Measurements from ENCODE around the gene KDM4C. TPM values are rescaled to one million over a fixed set of nuclear protein-coding genes. Genes with fewer than 3 reads are reported as not detected.

The KDM4C gene
- polyA plus RNA-seq, 2 of the 4 experiments (the other 2 are of a cell fraction) = 9.6 to 15.6 TPM

DNA sequence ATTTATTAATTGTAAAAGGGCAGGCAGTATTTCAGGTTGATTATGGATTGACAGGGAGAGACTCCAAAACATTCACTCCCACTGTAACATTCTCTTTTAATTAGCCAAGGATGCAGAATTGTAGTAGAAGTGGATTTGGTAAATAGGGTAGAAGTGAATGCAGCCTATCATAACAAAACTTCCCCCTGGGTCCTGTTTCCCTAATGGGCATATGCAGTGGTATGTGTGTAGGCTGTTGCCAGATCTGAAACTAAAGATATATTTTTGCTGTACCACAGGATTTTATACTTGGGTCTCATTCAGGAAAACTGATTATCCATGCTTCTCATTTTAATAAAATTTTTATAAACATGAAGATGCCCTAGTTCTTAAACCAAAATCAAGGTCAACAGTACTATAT lies 351.2 kb downstream of the KDM4C start:
- Histone ChIP-seq H3K4me3 (no peak overlapping the region), H3K27ac (no peak overlapping the region), H3K9me3 (no peaks in the 10 kb centered on the region), H3K4me2 (no peak overlapping the region), H3K4me1 (no peaks in the 10 kb centered on the region)
- DNase-seq (ENCODE audit: low read depth in 1 of 2, low spot score in 1 of 2) = no peak
- TF ChIP-seq RFX5 (IDR thresholded peaks at IDR 0.05) (no peak), MAFK (IDR thresholded peaks at IDR 0.05; ENCODE audit: partially characterized antibody) (no peak), CHD4 (IDR thresholded peaks at IDR 0.05; ENCODE audit: borderline replicate concordance) (no peak), NFE2L2 (conservative IDR thresholded peaks at IDR 0.05; ENCODE audit: low read length) (no peak)
- ATAC-seq = no peak
- POLR2A ChIA-PET = no interaction called here
- CTCF ChIA-PET = no interaction called here
- no peak for FAIRE-seq

DNA sequence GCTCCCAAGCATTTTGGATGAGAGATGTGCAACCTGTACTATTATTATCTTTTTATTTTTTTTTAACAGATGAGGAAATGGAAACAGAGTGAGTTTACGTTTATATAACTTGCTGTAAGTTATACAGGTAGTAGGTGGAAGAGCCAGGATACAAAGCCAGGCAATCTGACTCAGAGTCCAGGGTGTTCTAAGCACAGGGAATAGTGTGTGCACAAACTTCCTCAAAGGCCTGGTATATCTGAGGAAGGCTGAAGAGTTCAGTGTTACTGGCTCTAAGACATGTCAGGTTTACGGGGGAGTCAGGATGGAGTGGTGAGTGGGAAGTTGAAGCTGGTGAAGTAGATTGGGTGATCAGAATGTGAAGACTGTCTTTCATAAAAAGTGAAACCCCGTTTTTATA lies 353.6 kb downstream of the KDM4C start:
- CTCF ChIA-PET = no interaction called here
- no peak overlapping the region for H3K4me2 ChIP-seq
- DNase-seq (ENCODE audit: low read depth in 1 of 2, low spot score in 1 of 2) (no peak), FAIRE-seq (no peak), ATAC-seq (no peak)
- no peaks in the 10 kb centered on the region for H3K4me1 ChIP-seq
- H3K27ac ChIP-seq = no peak overlapping the region
- TF ChIP-seq BHLHE40 (IDR thresholded peaks at IDR 0.05; ENCODE audit: low read depth, low read length) (no peak), RCOR1 (IDR thresholded peaks at IDR 0.05; ENCODE audit: low read depth, low read length) (no peak), MAFK (IDR thresholded peaks at IDR 0.05; ENCODE audit: partially characterized antibody) (no peak), REST (IDR thresholded peaks at IDR 0.05) (no peak), EP300 (IDR thresholded peaks at IDR 0.05) (no peak), HOXA7 (CRISPR knock-in tag; IDR thresholded peaks at IDR 0.05) (no peak), HEYL (CRISPR knock-in tag; IDR thresholded peaks at IDR 0.05) (no peak), ZC3H11A (IDR thresholded peaks at IDR 0.05) (no peak), E2F6 (IDR thresholded peaks at IDR 0.05; ENCODE audit: borderline replicate concordance, low read depth) (no peak)
- no peak overlapping the region for H3K4me3 ChIP-seq
- no peaks in the 10 kb centered on the region for H3K9me3 ChIP-seq
- 62% methylated on average over 3 of the region's 3 CpGs for WGBS (ENCODE audit: missing lambda C conversion rate)
- POLR2A ChIA-PET = no interaction called here

DNA sequence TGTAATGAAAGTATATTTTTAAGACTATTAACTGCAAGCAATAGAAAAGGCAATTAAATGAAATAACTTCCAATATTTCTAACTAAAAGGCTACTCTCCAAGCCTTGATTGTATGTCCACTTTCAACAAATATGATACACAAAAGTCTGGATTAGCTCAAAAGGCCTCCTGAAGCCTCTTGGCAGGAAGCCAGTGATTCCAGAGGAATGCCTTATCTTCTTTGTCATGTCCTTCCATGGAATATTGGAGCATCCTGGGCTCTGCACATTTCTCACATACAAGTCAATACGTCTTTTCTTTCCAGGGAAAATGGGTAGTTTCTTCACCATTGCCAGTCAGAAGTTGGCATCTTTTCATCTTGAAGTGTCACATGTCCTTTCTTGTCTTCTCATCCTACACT lies 357.8 kb downstream of the KDM4C start:
- H3K4me2 ChIP-seq = no peak overlapping the region
- peaks cover 7% of the 10 kb centered on the region; the same call in 1 of the 3 replicates for H3K4me1 ChIP-seq
- TF ChIP-seq HOXB13 (CRISPR knock-in tag; IDR thresholded peaks at IDR 0.05; ENCODE audit: low read depth) = no peak
- CTCF ChIA-PET = no interaction called here
- FAIRE-seq = no peak
- DNase-seq (ENCODE audit: low read depth in 1 of 2, low spot score in 1 of 2) = no peak
- WGBS (ENCODE audit: missing lambda C conversion rate) = no CpG with 5 or more reads among the region's 1 CpG
- no peaks in the 10 kb centered on the region for H3K9me3 ChIP-seq
- no peak overlapping the region for H3K27ac ChIP-seq
- no peak for ATAC-seq
- POLR2A ChIA-PET = no interaction called here
- H3K4me3 ChIP-seq = no peak overlapping the region

- POLR2A ChIA-PET = no interaction called here
Measured at GRCh38 chr9:7117676-7118561, 360.1 kb downstream of the KDM4C start.

More at GRCh38 chr9:7117676-7118561, 360.1 kb downstream of the KDM4C start:
- H3K4me3 ChIP-seq = no peak overlapping the region
- FAIRE-seq (peak; percentile 68), DNase-seq (ENCODE audit: low read depth in 1 of 2, low spot score in 1 of 2) (no peak), ATAC-seq (no peak)
- H3K27ac ChIP-seq = no peak overlapping the region
- WGBS (ENCODE audit: missing lambda C conversion rate) = 64% methylated on average over 6 of the region's 6 CpGs
- 0 out of 2 replicates have a peak, but pooled peaks have one; percentile 4 for TF ChIP-seq NFE2L2 (conservative IDR thresholded peaks at IDR 0.05; ENCODE audit: low read length)
- no peak for TF ChIP-seq CBX8 (IDR thresholded peaks at IDR 0.05)
- peak; percentile 15 for TF ChIP-seq MAFK (IDR thresholded peaks at IDR 0.05; ENCODE audit: partially characterized antibody)
- TF ChIP-seq, protein P1, sequence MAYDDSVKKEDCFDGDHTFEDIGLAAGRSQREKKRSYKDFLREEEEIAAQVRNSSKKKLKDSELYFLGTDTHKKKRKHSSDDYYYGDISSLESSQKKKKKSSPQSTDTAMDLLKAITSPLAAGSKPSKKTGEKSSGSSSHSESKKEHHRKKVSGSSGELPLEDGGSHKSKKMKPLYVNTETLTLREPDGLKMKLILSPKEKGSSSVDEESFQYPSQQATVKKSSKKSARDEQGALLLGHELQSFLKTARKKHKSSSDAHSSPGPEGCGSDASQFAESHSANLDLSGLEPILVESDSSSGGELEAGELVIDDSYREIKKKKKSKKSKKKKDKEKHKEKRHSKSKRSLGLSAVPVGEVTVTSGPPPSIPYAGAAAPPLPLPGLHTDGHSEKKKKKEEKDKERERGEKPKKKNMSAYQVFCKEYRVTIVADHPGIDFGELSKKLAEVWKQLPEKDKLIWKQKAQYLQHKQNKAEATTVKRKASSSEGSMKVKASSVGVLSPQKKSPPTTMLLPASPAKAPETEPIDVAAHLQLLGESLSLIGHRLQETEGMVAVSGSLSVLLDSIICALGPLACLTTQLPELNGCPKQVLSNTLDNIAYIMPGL (CRISPR knock-in tag; IDR thresholded peaks at IDR 0.05; ENCODE audit: borderline replicate concordance) = no peak
- TF ChIP-seq FOSL2 (IDR thresholded peaks at IDR 0.05) = no peak
- TF ChIP-seq FOSL2 (CRISPR knock-in tag; IDR thresholded peaks at IDR 0.05) = peak; percentile 68; the same call in 1 of the 2 replicates
- H3K4me2 ChIP-seq = no peak overlapping the region
- H3K4me1 ChIP-seq = peaks cover 12% of the 10 kb centered on the region; the same call in 1 of the 3 replicates
- no peaks in the 10 kb centered on the region for H3K9me3 ChIP-seq
- CTCF ChIA-PET = interaction anchor here (0.9 kb wide), 1 partner anchor 21 kb away, joined by 3 read pairs; no protein-coding TSS in a partner anchor

Measured in A549 (cell line).